GM19395 (cell line): ENCODE data around the gene MARVELD2.
A peak's percentile ranks its signal among the peaks of the same experiment; 100 is the strongest.

ENCODE experiments used
- ATAC-seq: cut with Tn5 transposase; IDR thresholded peaks from one replicate; pipeline ENCODE4 v1.9.1; 2021; ENCODE audit warnings: mild to moderate bottlenecking, moderate library complexity; ENCODE audit not compliant: unreplicated experiment

Gene MARVELD2

GRCh38 chr5:69492391-69492922 lies 77.5 kb downstream of the MARVELD2 start, which contains the start of gene OCLN:
TSS of gene OCLN (plus strand) at chr5:69492790. CDS start at chr5:69504245, 11,455 bp downstream.
- ATAC-seq = peak; percentile 63

DNA sequence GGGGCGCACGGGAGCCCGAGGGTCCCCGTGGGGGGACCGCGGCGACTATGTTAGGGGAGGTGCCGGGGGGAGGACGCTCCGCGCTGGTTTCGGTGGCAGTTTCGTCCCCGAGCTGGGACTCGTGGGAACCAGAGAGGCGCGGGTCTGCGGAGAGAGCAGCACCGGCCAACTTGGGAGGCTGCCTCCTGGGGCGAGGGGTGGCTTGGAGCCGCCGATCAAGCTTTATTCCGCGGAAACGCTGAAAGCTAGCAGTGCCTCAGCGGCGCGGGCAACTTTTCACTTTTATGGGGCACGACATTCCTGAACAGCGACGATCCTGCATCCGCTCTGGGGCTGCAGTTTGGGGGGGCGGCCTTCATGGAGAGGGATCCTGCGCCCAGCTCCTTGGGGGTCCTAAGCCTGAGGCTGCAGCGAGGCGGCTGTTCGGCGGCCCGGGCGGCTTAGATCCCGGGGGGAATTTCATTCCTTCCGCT lies 78.0 kb downstream of the MARVELD2 start:
- ATAC-seq = peak; percentile 51

DNA sequence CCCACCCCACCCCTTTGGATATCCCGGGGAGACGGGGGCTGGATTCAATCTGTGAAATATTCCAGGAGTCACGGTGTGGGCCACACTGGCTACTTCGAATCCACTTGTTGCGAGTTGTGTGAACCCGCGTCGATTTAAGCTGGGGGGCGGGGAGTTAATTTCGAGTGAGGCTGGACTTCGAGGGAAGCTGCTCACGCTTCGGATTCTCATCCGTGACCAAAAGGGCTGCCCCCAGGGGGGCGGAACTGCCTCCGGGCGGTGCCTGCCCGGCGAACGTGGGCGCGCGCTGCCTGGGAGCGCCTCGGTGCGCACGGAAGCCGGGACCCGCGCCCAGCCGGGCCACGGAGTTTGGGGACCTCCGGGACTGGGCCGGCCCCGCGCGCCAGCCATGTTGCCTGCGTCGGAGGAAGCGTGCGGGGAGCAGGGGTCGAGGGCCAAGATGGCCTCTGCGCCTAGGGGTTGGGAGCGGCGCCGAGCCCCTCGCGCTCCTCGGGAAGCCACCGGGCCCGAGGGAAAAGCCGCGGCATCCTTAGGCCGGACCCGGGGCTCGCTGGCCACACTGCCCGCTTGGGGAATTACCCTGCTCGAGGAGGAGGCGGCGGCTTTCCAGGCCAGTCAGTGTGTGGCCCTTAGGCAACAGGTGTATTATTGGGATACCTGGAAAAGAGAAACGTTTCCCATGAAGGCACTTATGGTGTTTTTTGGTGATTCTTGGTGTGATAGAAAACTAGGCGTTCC lies 78.6 kb downstream of the MARVELD2 start:
- no peak for ATAC-seq
